Measurements from ENCODE around the gene CHRNG. TPM values are rescaled to one million over a fixed set of nuclear protein-coding genes. Genes with fewer than 3 reads are reported as not detected.

CHRNG gene
- polyA plus RNA-seq, 1 donor from 2014 or later = not detected

GRCh38 chr2:232529806-232530547 is 9.5 kb upstream of the CHRNG start:
- H3K4me3 ChIP-seq (ENCODE audit: low read length) = no peak overlapping the region
- no peaks in the 10 kb centered on the region for H3K79me2 ChIP-seq (replicated peaks; ENCODE audit: insufficient read depth, low read length)
- H3K9ac ChIP-seq (ENCODE audit: low read length) = no peak overlapping the region
- H4K20me1 ChIP-seq (ENCODE audit: insufficient read depth) = no peaks in the 10 kb centered on the region
- H3K36me3 ChIP-seq (ENCODE audit: insufficient read depth, low read length) = no peaks in the 10 kb centered on the region
- H2AFZ ChIP-seq (ENCODE audit: low read depth, low read length) = no peak overlapping the region
- TF ChIP-seq RAD21 (conservative IDR thresholded peaks at IDR 0.05) (no peak), EZH2 (IDR thresholded peaks at IDR 0.05; ENCODE audit: borderline replicate concordance, insufficient read depth, low read length, poor library complexity, severe bottlenecking) (no peak), EP300 (conservative IDR thresholded peaks at IDR 0.05; ENCODE audit: poor library complexity, severe bottlenecking) (no peak), CTCF (IDR thresholded peaks at IDR 0.05; ENCODE audit: poor library complexity, severe bottlenecking) (no peak), MXI1 (conservative IDR thresholded peaks at IDR 0.05; ENCODE audit: poor library complexity, severe bottlenecking) (no peak), TAF1 (IDR thresholded peaks at IDR 0.05; ENCODE audit: low read depth) (no peak), REST (IDR thresholded peaks at IDR 0.05; ENCODE audit: borderline replicate concordance) (no peak), POLR2AphosphoS5 (IDR thresholded peaks at IDR 0.05) (no peak), SMC3 (conservative IDR thresholded peaks at IDR 0.05; ENCODE audit: poor library complexity) (no peak)
- no peak overlapping the region for H3K4me2 ChIP-seq (ENCODE audit: low read length)
- no peaks in the 10 kb centered on the region for H3K9me3 ChIP-seq (ENCODE audit: low read length)
- no peak overlapping the region for H3K27ac ChIP-seq (ENCODE audit: low read length)
- H3K9me2 ChIP-seq (ENCODE audit: insufficient read depth, low read length) = no peaks in the 10 kb centered on the region
- no peaks in the 10 kb centered on the region for H3F3A ChIP-seq (ENCODE audit: insufficient read depth, low read length, poor library complexity, severe bottlenecking)
- no peaks in the 10 kb centered on the region for H3K27me3 ChIP-seq (ENCODE audit: insufficient read depth, low read depth, low read length)

GRCh38 chr2:232530626-232531260 is 8.7 kb upstream of the CHRNG start:
- H3K9me3 ChIP-seq (ENCODE audit: low read length) = no peaks in the 10 kb centered on the region
- H4K20me1 ChIP-seq (ENCODE audit: insufficient read depth) = no peaks in the 10 kb centered on the region
- no peaks in the 10 kb centered on the region for H3K36me3 ChIP-seq (ENCODE audit: insufficient read depth, low read length)
- H3K4me2 ChIP-seq (ENCODE audit: low read length) = no peak overlapping the region
- H3K27me3 ChIP-seq (ENCODE audit: insufficient read depth, low read depth, low read length) = no peaks in the 10 kb centered on the region
- no peaks in the 10 kb centered on the region for H3K9me2 ChIP-seq (ENCODE audit: insufficient read depth, low read length)
- no peak overlapping the region for H3K9ac ChIP-seq (ENCODE audit: low read length)
- no peak overlapping the region for H3K4me3 ChIP-seq (ENCODE audit: low read length)
- H3K27ac ChIP-seq (ENCODE audit: low read length) = no peak overlapping the region
- no peak for TF ChIP-seq CTCF (IDR thresholded peaks at IDR 0.05; ENCODE audit: poor library complexity, severe bottlenecking)
- TF ChIP-seq RAD21 (conservative IDR thresholded peaks at IDR 0.05) = no peak
- no peak for TF ChIP-seq MXI1 (conservative IDR thresholded peaks at IDR 0.05; ENCODE audit: poor library complexity, severe bottlenecking)
- TF ChIP-seq EZH2 (IDR thresholded peaks at IDR 0.05; ENCODE audit: borderline replicate concordance, insufficient read depth, low read length, poor library complexity, severe bottlenecking) = no peak
- TF ChIP-seq REST (IDR thresholded peaks at IDR 0.05; ENCODE audit: borderline replicate concordance) = no peak
- no peak for TF ChIP-seq EP300 (conservative IDR thresholded peaks at IDR 0.05; ENCODE audit: poor library complexity, severe bottlenecking)
- no peak for TF ChIP-seq SMC3 (conservative IDR thresholded peaks at IDR 0.05; ENCODE audit: poor library complexity)
- no peak for TF ChIP-seq POLR2AphosphoS5 (IDR thresholded peaks at IDR 0.05)
- no peaks in the 10 kb centered on the region for H3K79me2 ChIP-seq (replicated peaks; ENCODE audit: insufficient read depth, low read length)
- no peak overlapping the region for H2AFZ ChIP-seq (ENCODE audit: low read depth, low read length)
- no peaks in the 10 kb centered on the region for H3F3A ChIP-seq (ENCODE audit: insufficient read depth, low read length, poor library complexity, severe bottlenecking)

All from neural cell (in vitro differentiated cells).